ENCODE data around the gene TRIM67. TPM values are rescaled to one million over a fixed set of nuclear protein-coding genes. Genes with fewer than 3 reads are reported as not detected.

Gene TRIM67
- total and polyA plus RNA-seq, 2 of the 4 experiments (the other 2 are of a cell fraction): not detected

DNA sequence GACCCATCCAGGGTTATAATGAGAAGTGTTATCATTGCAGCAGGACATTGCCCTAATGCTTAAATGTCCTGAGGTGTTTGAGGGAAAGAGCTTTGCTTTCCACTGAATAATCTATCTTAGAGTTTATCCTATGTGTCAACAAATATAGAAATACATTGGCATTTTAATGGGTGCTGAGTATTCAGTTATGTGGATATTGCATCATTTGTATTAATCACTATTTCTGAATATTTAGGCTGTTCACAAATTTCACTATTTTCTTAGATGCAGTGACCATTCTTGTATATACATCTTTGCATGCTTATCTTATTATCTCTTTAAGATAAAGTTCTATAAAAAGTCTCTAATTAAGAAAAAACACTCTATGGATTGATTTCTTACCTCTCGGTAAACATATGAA, 18.2 kb downstream of the TRIM67 start:
- WGBS, 2 experiments (ENCODE audit: extremely low coverage in 2 of 2, insufficient read length in 1 of 2): no CpG with 5 or more reads among the region's 1 CpG
- no peak for ATAC-seq (ENCODE audit: low read depth)
- CTCF ChIA-PET: no interaction called here

More for the DNA sequence above, 18.2 kb downstream of the TRIM67 start:
- H3K4me1 ChIP-seq (ENCODE audit: control insufficient read depth, insufficient read depth, low read length): no peaks in the 10 kb centered on the region
- H4K8ac ChIP-seq (ENCODE audit: low read depth in 2 of 2, low read length in 2 of 2): no peak overlapping the region
- intact Hi-C loops (cut with micrococcal nuclease) (no loop called here), dilution Hi-C loops (cut with HindIII; ENCODE audit: low sequenced_read_pairs, unreplicated experiment) (no loop called here), in situ Hi-C loops (cut with MboI; ENCODE audit: low sequenced_read_pairs) (no loop called here)
- H4K91ac ChIP-seq (ENCODE audit: insufficient read depth, low read depth, low read length): no peak overlapping the region
- no peak overlapping the region for H2BK20ac ChIP-seq (ENCODE audit: low read depth, low read length)
- no peak overlapping the region for H2BK5ac ChIP-seq (ENCODE audit: low read depth, low read length, poor library complexity, severe bottlenecking)
- no TSS peak for BruUV-seq (replicated peaks)
- no peak overlapping the region for H3K14ac ChIP-seq (replicated peaks; ENCODE audit: low read depth, low read length)
- no peak overlapping the region for H2AFZ ChIP-seq (replicated peaks; ENCODE audit: low read length, poor library complexity)
- H3K79me1 ChIP-seq (ENCODE audit: low read depth in 1 of 2, low read length in 2 of 2): no peaks in the 10 kb centered on the region
- H3K4me2 ChIP-seq (ENCODE audit: low read depth, low read length): no peak overlapping the region
- no peak overlapping the region for H3K9ac ChIP-seq (ENCODE audit: low read depth, low read length)
- H3K9me1 ChIP-seq (ENCODE audit: insufficient read depth, low read length): no peaks in the 10 kb centered on the region
- H4K20me1 ChIP-seq (ENCODE audit: insufficient read depth, low read length): no peaks in the 10 kb centered on the region
- H2BK120ac ChIP-seq (ENCODE audit: low read depth, low read length): no peak overlapping the region
- H3K18ac ChIP-seq (ENCODE audit: low read depth, low read length): no peak overlapping the region
- POLR2A ChIA-PET (ENCODE audit: unreplicated experiment): no interaction called here
- no peaks in the 10 kb centered on the region for H3K36me3 ChIP-seq (ENCODE audit: control insufficient read depth, insufficient read depth, low read length)
- H3K27me3 ChIP-seq (ENCODE audit: control insufficient read depth, insufficient read depth, low read length): peaks cover 15% of the 10 kb centered on the region
- no peak overlapping the region for H3K27ac ChIP-seq (ENCODE audit: insufficient read depth, low read length)
- no peak overlapping the region for H2AK9ac ChIP-seq (replicated peaks; ENCODE audit: low read depth, low read length, poor library complexity)
- no peak overlapping the region for H2AK5ac ChIP-seq (ENCODE audit: low read depth, low read length)
- no peak for DNase-seq
- no peak overlapping the region for H3K56ac ChIP-seq (ENCODE audit: extremely low read depth, insufficient read depth, low read length)
- H3K4ac ChIP-seq (ENCODE audit: low read depth, low read length): no peak overlapping the region
- peaks cover 2% of the 10 kb centered on the region; the same call in 1 of the 2 replicates for H3K9me3 ChIP-seq (ENCODE audit: control insufficient read depth, insufficient read depth, low read length)
- no peak overlapping the region for H3K23ac ChIP-seq (ENCODE audit: low read depth, low read length)
- no peak overlapping the region for H3K4me3 ChIP-seq (ENCODE audit: insufficient read depth, low read depth, low read length)
- TF ChIP-seq CEBPB (IDR thresholded peaks at IDR 0.05; ENCODE audit: low read depth, low read length) (peak; percentile 35), BHLHE40 (IDR thresholded peaks at IDR 0.05; ENCODE audit: low read depth, low read length) (no peak)
- TF ChIP-seq, protein P1, sequence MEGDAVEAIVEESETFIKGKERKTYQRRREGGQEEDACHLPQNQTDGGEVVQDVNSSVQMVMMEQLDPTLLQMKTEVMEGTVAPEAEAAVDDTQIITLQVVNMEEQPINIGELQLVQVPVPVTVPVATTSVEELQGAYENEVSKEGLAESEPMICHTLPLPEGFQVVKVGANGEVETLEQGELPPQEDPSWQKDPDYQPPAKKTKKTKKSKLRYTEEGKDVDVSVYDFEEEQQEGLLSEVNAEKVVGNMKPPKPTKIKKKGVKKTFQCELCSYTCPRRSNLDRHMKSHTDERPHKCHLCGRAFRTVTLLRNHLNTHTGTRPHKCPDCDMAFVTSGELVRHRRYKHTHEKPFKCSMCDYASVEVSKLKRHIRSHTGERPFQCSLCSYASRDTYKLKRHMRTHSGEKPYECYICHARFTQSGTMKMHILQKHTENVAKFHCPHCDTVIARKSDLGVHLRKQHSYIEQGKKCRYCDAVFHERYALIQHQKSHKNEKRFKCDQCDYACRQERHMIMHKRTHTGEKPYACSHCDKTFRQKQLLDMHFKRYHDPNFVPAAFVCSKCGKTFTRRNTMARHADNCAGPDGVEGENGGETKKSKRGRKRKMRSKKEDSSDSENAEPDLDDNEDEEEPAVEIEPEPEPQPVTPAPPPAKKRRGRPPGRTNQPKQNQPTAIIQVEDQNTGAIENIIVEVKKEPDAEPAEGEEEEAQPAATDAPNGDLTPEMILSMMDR (conservative IDR thresholded peaks at IDR 0.05; ENCODE audit: low read depth, low read length): no peak
- no peak overlapping the region for H4K5ac ChIP-seq (ENCODE audit: low read depth, low read length)
- H2BK15ac ChIP-seq (ENCODE audit: low read depth, low read length): no peak overlapping the region

All from IMR-90 (cell line).